Upper lobe of left lung (tissue), 4 donors: ENCODE data around the gene PRTFDC1.

Experiments used
- CTCF ChIP-seq, 6 experiments: fragments of 450-650 bp in 4 of 6; fragments of 200-600 bp in 2 of 6; sonication (generic) in 2 of 6; IDR thresholded peaks; one replicate each; pipeline ENCODE4 v1.5.1; 2016 to 2019; ENCODE audit warnings: antibody characterized with exemption in 6 of 6
- EP300 ChIP-seq, 4 donors: sonication (generic); formaldehyde crosslinking; IDR thresholded peaks; one replicate each; pipeline ENCODE4 v1.5.1; 2017; ENCODE audit warnings: antibody characterized with exemption in 4 of 4, control low read depth in 2 of 4
- POLR2A ChIP-seq, 4 donors: fragments of 450-650 bp; IDR thresholded peaks; one replicate each; pipeline ENCODE4 v1.5.1; 2016 to 2017; ENCODE audit warnings: antibody characterized with exemption in 4 of 4, mild to moderate bottlenecking in 2 of 4
- POLR2AphosphoS5 ChIP-seq, 2 donors: sonication (generic); formaldehyde crosslinking; IDR thresholded peaks; one replicate each; pipeline ENCODE4 v1.5.1; 2017; ENCODE audit warnings: antibody characterized with exemption in 2 of 2

GRCh38 chr10:24981161-24981710 is 28.8 kb upstream of the PRTFDC1 start:
- TF ChIP-seq EP300 (IDR thresholded peaks at IDR 0.05) (no peak), POLR2AphosphoS5 (IDR thresholded peaks at IDR 0.05) (no peak), POLR2A (IDR thresholded peaks at IDR 0.05) (no peak), CTCF (IDR thresholded peaks at IDR 0.05) (no peak)
